Neural cell (in vitro differentiated cells): ENCODE data around the gene PEAK1.

Source experiments
- CTCF ChIP-seq: fragments of 450-650 bp; IDR thresholded peaks from 2 replicates; pipeline ENCODE4 v1.5.1; 2014; ENCODE audit warnings: antibody characterized with exemption, mild to moderate bottlenecking, moderate library complexity; ENCODE audit not compliant: poor library complexity, severe bottlenecking
- EP300 ChIP-seq: fragments of 450-650 bp; conservative IDR thresholded peaks from 2 replicates; pipeline ENCODE4 v1.6.1; 2014; ENCODE audit warnings: antibody characterized with exemption, mild to moderate bottlenecking, moderate library complexity; ENCODE audit not compliant: poor library complexity, severe bottlenecking
- EZH2 ChIP-seq: fragments of 200-600, 300-800 bp; shearing (Covaris generic), sonication (generic); IDR thresholded peaks from 2 replicates; pipeline ENCODE4 v1.6.1; 2014; ENCODE audit warnings: antibody characterized with exemption, low read length, borderline replicate concordance, mild to moderate bottlenecking; ENCODE audit not compliant: insufficient read depth, poor library complexity, severe bottlenecking
- POLR2AphosphoS5 ChIP-seq: IDR thresholded peaks from 2 replicates; pipeline ENCODE4 v1.6.1; 2012
- SMC3 ChIP-seq: fragments of 450-650 bp; conservative IDR thresholded peaks from 2 replicates; pipeline ENCODE4 v1.6.1; 2014; ENCODE audit warnings: antibody characterized with exemption, mild to moderate bottlenecking, moderate library complexity; ENCODE audit not compliant: poor library complexity
- TAF1 ChIP-seq: IDR thresholded peaks from 2 replicates; pipeline ENCODE4 v1.6.1; 2012; ENCODE audit warnings: low read depth

DNA sequence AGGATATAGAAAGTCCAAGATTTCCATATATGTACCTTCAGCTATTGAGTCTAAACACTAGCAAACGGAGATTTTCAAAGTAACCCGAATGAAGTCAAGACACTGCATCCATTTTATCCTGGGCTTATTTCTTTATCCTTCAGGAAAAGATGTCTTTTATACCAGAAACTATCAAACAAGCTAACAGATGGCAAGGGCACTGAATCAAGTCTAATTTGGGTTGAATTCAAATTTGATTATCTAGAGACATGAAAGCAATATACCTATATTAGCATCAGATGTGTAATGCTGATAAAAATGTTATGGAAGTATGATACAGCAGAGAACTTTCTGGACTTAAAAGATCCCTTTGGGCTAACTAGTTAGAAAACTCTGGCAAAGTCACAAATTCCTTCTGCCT lies 210.7 kb downstream of the PEAK1 start:
- TF ChIP-seq TAF1 (no peak), EP300 (no peak), CTCF (no peak), SMC3 (no peak), POLR2AphosphoS5 (no peak), EZH2 (no peak)
